Stomach (tissue), 9 donors: Measurements from ENCODE around the gene RPL29. TPM values are rescaled to one million over a fixed set of nuclear protein-coding genes. Genes with fewer than 3 reads are reported as not detected.

Experiments
- DNase-seq, 2 donors: peaks; one replicate each; pipeline versions ENCODE4 v3.0.0 to v3.0.0-alpha.2; 2013 to 2019
- H3K27ac ChIP-seq, 5 donors: fragments of 200-600 bp in 4 of 5; sonication (generic) in 4 of 5; one replicate each; pipeline ENCODE4 v1.5.1; 2013 to 2019; ENCODE audit warnings: mild to moderate bottlenecking in 1 of 5, moderate library complexity in 1 of 5
- H3K27me3 ChIP-seq, 3 donors: fragments of 200-600 bp; sonication (generic); one replicate each; pipeline ENCODE4 v1.5.1; 2017 to 2019; ENCODE audit warnings: mixed run types in 1 of 3
- H3K36me3 ChIP-seq, 4 donors: fragments of 200-600 bp; sonication (generic); 1 replicate in 3 of 4; 2 replicates in 1 of 4; pipeline ENCODE4 v1.5.1; 2016 to 2019
- H3K4me1 ChIP-seq, 4 donors: fragments of 200-600 bp; sonication (generic); one replicate each; pipeline ENCODE4 v1.5.1; 2016 to 2019
- H3K4me3 ChIP-seq, 4 donors: fragments of 200-600 bp; sonication (generic) in 3 of 4; one replicate each; pipeline ENCODE4 v1.5.1; 2016 to 2019; ENCODE audit warnings: mild to moderate bottlenecking in 1 of 4
- H3K9me3 ChIP-seq, 4 donors: fragments of 200-600 bp; sonication (generic); one replicate each; pipeline ENCODE4 v1.5.1; 2016 to 2019
- CTCF ChIP-seq, 7 experiments: fragments of 450-650 bp in 4 of 7; fragments of 200-600 bp in 3 of 7; sonication (generic) in 3 of 7; IDR thresholded peaks; one replicate each; pipeline ENCODE4 v1.5.1; 2016 to 2019; ENCODE audit warnings: antibody characterized with exemption in 7 of 7, control low read depth in 2 of 7, mild to moderate bottlenecking in 1 of 7
- EP300 ChIP-seq: sonication (generic); formaldehyde crosslinking; IDR thresholded peaks from one replicate; pipeline ENCODE4 v1.6.1; 2017; ENCODE audit warnings: antibody characterized with exemption
- POLR2A ChIP-seq, 4 donors: fragments of 450-650 bp; IDR thresholded peaks; one replicate each; pipeline ENCODE4 v1.6.1; 2016; ENCODE audit warnings: antibody characterized with exemption in 4 of 4, control low read depth in 2 of 4, mild to moderate bottlenecking in 1 of 4, moderate library complexity in 1 of 4
- POLR2AphosphoS5 ChIP-seq, 3 donors: sonication (generic); formaldehyde crosslinking; IDR thresholded peaks; one replicate each; pipeline ENCODE4 v1.6.1; 2016; ENCODE audit warnings: antibody characterized with exemption in 3 of 3
- WGBS, 5 donors: extraction: QIAGEN DNeasy Blood & Tissue Kit in 3 of 5; methylation state at CpG; one replicate each; pipeline versions ENCODE4 v1.1.5 to v1.1.7; 2013 to 2018; 5-methylcytosine and 5-hydroxymethylcytosine counted together
- intact Hi-C: fragments of 100-400 bp; cut with DNase I; formaldehyde crosslinking; loops from one replicate; pipeline ENCODE4 v1.15.1; 2023; ENCODE audit warnings: low total_unique reads
- polyA plus RNA-seq, 3 donors: library from polyadenylated mRNA; stranded (reverse); fragments of 200-250 nt; gene quantifications; one replicate each; pipeline ENCODE4 v1.2.3, GENCODE V29; 2013
- small RNA-seq, 4 donors: library from RNA; depleted of rRNA; stranded (forward); fragments of <200 nt; gene quantifications; one replicate each; pipeline ENCODE3, GENCODE V24; 2016
- total RNA-seq, 5 donors: library from RNA; depleted of rRNA; stranded (reverse); fragments of >200 nt; gene quantifications; one replicate each; pipeline versions ENCODE4 v1.1.0 to v1.2.3, GENCODE V29; 2014 to 2016
- donor health status: healthy with polysubstance abuse.
- donor health status: Bipolar disorder and iron deficiency.
- donor health status: healthy.

Gene RPL29
- total and polyA plus RNA-seq, 8 donors = 144 to 3,071 (median 1,266) TPM

- intact Hi-C loops = loop anchor here (10.0 kb wide), 1 partner anchor 200 kb away; no protein-coding TSS in a partner anchor
- no peaks in the 10 kb centered on the region for H3K9me3 ChIP-seq
- H3K27me3 ChIP-seq = no peaks in the 10 kb centered on the region
- peaks cover 0 to 55% (median 42%) of the 10 kb centered on the region in 4 donors for H3K36me3 ChIP-seq
- peaks cover 26 to 36% (median 31%) of the 10 kb centered on the region in 4 donors for H3K4me1 ChIP-seq
- no peak overlapping the region for H3K27ac ChIP-seq
- peak in 1 of 2 donors; percentile 1 for DNase-seq
- 80 to 93% (median 90%) methylated on average over 10 to 11 of the region's 11 CpGs for WGBS, 5 donors
- no peak overlapping the region for H3K4me3 ChIP-seq
- TF ChIP-seq CTCF (IDR thresholded peaks at IDR 0.05) (no peak), POLR2AphosphoS5 (IDR thresholded peaks at IDR 0.05) (no peak), EP300 (no peak), POLR2A (IDR thresholded peaks at IDR 0.05) (no peak)
These were observed 51.2 kb downstream of the RPL29 start for GRCh38 chr3:51944451-51945021.

Small RNA genes lying within 50 kb of the gene (small RNA-seq; reads per million reads assigned to genes)
- gene AC115284.1 = 0 reads per million in 4 donors

Other genes with a start within 250 kb of the RPL29 start
- not detected for gene IQCF6, start 216.7 kb downstream of the RPL29 start, total RNA-seq
- not detected for gene IQCF6, start 216.7 kb downstream of the RPL29 start, polyA plus RNA-seq
- not detected for gene IQCF2, start 134.3 kb downstream of the RPL29 start, total RNA-seq
- gene IQCF2, start 134.3 kb downstream of the RPL29 start, polyA plus RNA-seq = not detected
- not detected for gene IQCF5, start 120.3 kb downstream of the RPL29 start, total RNA-seq
- gene IQCF5, start 120.3 kb downstream of the RPL29 start, polyA plus RNA-seq = not detected
- gene IQCF1, start 92.5 kb downstream of the RPL29 start, total RNA-seq = not detected
- gene IQCF1, start 92.5 kb downstream of the RPL29 start, polyA plus RNA-seq = not detected
- 10 to 100 TPM in 4 of 5 donors, 1 to 10 TPM in 1; 3.2 to 13.5 (median 11.7) TPM for gene RRP9, start 54.0 kb downstream of the RPL29 start, total RNA-seq
- 10 to 100 TPM; 15.0 to 21.0 (median 18.4) TPM for gene RRP9, start 54.0 kb downstream of the RPL29 start, polyA plus RNA-seq
- gene PARP3, start 53.5 kb downstream of the RPL29 start, total RNA-seq = 10 to 100 TPM; 14.3 to 39.7 (median 25.0) TPM
- 10 to 100 TPM; 10.6 to 14.0 (median 10.7) TPM for gene PARP3, start 53.5 kb downstream of the RPL29 start, polyA plus RNA-seq
- not detected for gene GPR62, start 40.5 kb downstream of the RPL29 start, total RNA-seq
- gene GPR62, start 40.5 kb downstream of the RPL29 start, polyA plus RNA-seq = under 1 TPM in 1 of 3 donors, not detected in 2; 0.25 TPM
- 100 to 1,000 TPM in 1 of 5 donors, 10 to 100 TPM in 4; 12.5 to 122 (median 25.1) TPM for gene PCBP4, start 28.4 kb downstream of the RPL29 start, total RNA-seq
- gene PCBP4, start 28.4 kb downstream of the RPL29 start, polyA plus RNA-seq = 10 to 100 TPM; 26.5 to 54.9 (median 33.5) TPM
- gene ABHD14B, start 21.8 kb downstream of the RPL29 start, total RNA-seq = 10 to 100 TPM in 4 of 5 donors, 1 to 10 TPM in 1; 2.9 to 67.4 (median 28.4) TPM
- 10 to 100 TPM; 48.1 to 82.9 (median 57.3) TPM for gene ABHD14B, start 21.8 kb downstream of the RPL29 start, polyA plus RNA-seq
- gene ABHD14A, start 20.8 kb downstream of the RPL29 start, total RNA-seq = 10 to 100 TPM in 2 of 5 donors, 1 to 10 TPM in 1, not detected in 2; 7.0 to 17.0 (median 14.5) TPM
- 10 to 100 TPM; 12.2 to 20.8 (median 16.3) TPM for gene ABHD14A, start 20.8 kb downstream of the RPL29 start, polyA plus RNA-seq
- 10 to 100 TPM in 3 of 5 donors, 1 to 10 TPM in 1, not detected in 1; 8.0 to 42.6 (median 31.5) TPM for gene ACY1, start 12.4 kb downstream of the RPL29 start, total RNA-seq
- 10 to 100 TPM; 32.9 to 60.6 (median 41.9) TPM for gene ACY1, start 12.4 kb downstream of the RPL29 start, polyA plus RNA-seq
- gene DUSP7, start 60.7 kb upstream of the RPL29 start, total RNA-seq = 10 to 100 TPM in 1 of 5 donors, 1 to 10 TPM in 3, under 1 TPM in 1; 0.58 to 23.7 (median 4.6) TPM
- 10 to 100 TPM in 1 of 3 donors, 1 to 10 TPM in 2; 4.9 to 11.2 (median 5.1) TPM for gene DUSP7, start 60.7 kb upstream of the RPL29 start, polyA plus RNA-seq
- gene POC1A, start 158.5 kb upstream of the RPL29 start, total RNA-seq = 10 to 100 TPM in 1 of 5 donors, 1 to 10 TPM in 3, not detected in 1; 1.8 to 23.2 (median 3.5) TPM
- 1 to 10 TPM; 3.0 to 4.4 (median 3.5) TPM for gene POC1A, start 158.5 kb upstream of the RPL29 start, polyA plus RNA-seq
- gene ALAS1, start 202.3 kb upstream of the RPL29 start, total RNA-seq = 10 to 100 TPM; 19.6 to 75.3 (median 33.4) TPM
- 10 to 100 TPM; 35.6 to 59.1 (median 42.7) TPM for gene ALAS1, start 202.3 kb upstream of the RPL29 start, polyA plus RNA-seq
- gene TLR9, start 229.8 kb upstream of the RPL29 start, total RNA-seq = not detected
- under 1 TPM in 1 of 3 donors, not detected in 2; 0.18 TPM for gene TLR9, start 229.8 kb upstream of the RPL29 start, polyA plus RNA-seq
- gene TWF2, start 243.3 kb upstream of the RPL29 start, total RNA-seq = 100 to 1,000 TPM in 1 of 5 donors, 10 to 100 TPM in 4; 18.7 to 237 (median 39.1) TPM
- 10 to 100 TPM; 37.5 to 58.7 (median 40.8) TPM for gene TWF2, start 243.3 kb upstream of the RPL29 start, polyA plus RNA-seq
- gene PPM1M, start 249.9 kb upstream of the RPL29 start, total RNA-seq = 10 to 100 TPM in 3 of 5 donors, 1 to 10 TPM in 2; 7.9 to 44.9 (median 11.0) TPM
- 10 to 100 TPM; 16.4 to 25.7 (median 19.8) TPM for gene PPM1M, start 249.9 kb upstream of the RPL29 start, polyA plus RNA-seq